KOPT-K1 (cell line): ENCODE results near the gene BLID.

Experiments used
- H3K27ac ChIP-seq: fragments of 200-600 bp; sonication (generic); 2 replicates; pipeline ENCODE4 v1.5.1; 2016; ENCODE audit warnings: antibody characterized with exemption, mild to moderate bottlenecking, low read depth, low read length; ENCODE audit not compliant: poor library complexity, severe bottlenecking
- H3K36me3 ChIP-seq: fragments of 200-600 bp; sonication (generic); 2 replicates; pipeline ENCODE4 v1.5.1; 2017; ENCODE audit warnings: antibody characterized with exemption, mild to moderate bottlenecking, low read length, moderate library complexity; ENCODE audit not compliant: insufficient read depth
- H3K9me3 ChIP-seq: fragments of 200-600 bp; sonication (generic); 2 replicates; pipeline ENCODE4 v1.5.1; 2017; ENCODE audit warnings: antibody characterized with exemption, low read length, mild to moderate bottlenecking; ENCODE audit not compliant: insufficient read depth, poor library complexity, severe bottlenecking

Gene BLID

DNA sequence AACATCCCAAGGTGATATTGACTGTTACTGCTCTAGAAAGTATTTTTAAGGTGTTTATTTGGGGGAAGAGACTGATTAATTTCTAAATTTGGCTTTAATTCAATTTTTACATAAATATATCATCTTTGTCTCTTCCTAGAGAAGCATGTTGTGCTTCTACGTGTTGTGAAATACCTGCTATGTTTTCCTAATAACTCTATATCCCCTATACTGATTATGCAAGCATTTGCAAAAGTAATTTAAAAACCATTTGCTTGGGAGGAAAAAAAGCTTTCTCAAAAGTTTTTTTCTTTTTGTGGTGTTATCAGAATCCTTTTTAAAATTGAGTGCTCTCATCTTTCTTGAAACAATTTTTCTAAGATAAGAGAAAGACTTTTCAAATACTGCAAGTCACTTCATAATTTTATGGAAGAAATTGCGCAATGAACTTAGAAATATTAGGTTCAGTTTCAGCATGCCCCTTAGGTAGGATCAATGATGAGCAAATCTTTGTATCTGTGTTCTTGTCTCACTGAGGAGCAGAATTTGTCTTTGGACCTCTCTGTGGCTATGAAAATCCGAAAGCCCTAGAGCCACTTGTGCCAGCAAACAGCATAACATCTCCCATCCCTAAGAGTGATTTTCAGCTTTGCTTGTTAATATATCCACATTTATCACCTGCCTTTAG lies 7.4 kb upstream of the BLID start:
- Histone ChIP-seq H3K27ac (no peak overlapping the region), H3K9me3 (no peaks in the 10 kb centered on the region), H3K36me3 (no peaks in the 10 kb centered on the region)

DNA sequence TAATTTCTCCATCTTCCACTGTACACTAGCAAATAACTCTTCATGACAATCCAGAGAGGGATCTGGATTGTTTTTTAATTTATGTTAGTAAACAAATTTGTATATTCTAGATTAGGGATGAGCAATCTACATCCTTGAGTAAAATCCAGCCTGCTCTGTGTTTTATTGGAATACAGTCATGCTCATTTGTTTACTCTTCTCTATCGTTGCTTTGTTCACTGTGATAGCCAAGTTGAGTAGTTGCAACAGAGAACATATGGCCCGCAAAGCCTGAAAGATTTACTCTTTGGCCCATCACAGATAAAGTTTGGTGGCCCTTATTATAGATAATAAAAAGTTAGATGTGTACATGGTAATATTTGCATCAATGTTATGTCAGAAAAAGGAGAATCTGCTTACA lies 6.2 kb upstream of the BLID start:
- no peaks in the 10 kb centered on the region for H3K9me3 ChIP-seq
- H3K36me3 ChIP-seq = no peaks in the 10 kb centered on the region
- no peak overlapping the region for H3K27ac ChIP-seq

DNA sequence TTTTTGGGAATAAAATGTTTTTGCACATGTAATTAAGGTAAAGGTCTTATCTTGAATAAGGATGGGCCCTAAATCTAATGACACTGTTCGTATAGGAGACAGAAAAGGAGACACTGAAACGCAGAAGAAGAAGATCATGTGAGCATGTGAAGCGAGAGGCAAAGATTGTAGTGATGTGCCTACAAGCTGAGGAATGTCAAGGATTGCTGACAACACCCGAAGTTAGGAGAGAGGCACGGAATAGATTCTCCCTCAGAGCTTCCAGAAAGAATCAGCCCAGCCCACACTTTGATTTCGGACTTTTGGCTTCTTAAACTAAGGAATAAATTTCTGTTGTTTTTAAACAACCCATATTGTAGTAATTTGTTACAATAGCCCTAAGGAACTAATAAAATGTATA lies 4.1 kb upstream of the BLID start:
- no peak overlapping the region for H3K27ac ChIP-seq
- no peaks in the 10 kb centered on the region for H3K36me3 ChIP-seq
- H3K9me3 ChIP-seq = no peaks in the 10 kb centered on the region

DNA sequence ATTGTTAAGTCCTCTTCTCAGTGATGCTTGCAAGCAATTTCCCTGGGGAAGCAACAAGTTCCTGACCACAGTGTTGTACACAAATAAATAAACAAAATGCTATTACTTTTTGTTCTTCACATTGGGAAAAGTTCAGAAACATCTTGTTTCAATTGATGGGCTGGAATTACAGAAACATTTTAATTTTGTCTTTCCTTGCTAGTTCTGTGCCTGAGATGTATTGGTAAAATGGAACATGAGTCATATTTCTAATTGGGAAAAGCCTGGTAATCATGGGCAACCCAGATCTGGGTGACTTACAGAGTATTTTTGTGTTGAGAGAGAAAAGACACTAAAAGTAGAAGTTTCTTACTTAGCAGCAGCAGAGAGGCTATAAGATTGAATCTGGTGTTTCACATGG lies 576 bp upstream of the BLID start:
- Histone ChIP-seq H3K9me3 (no peaks in the 10 kb centered on the region), H3K27ac (no peak overlapping the region), H3K36me3 (no peaks in the 10 kb centered on the region)

DNA sequence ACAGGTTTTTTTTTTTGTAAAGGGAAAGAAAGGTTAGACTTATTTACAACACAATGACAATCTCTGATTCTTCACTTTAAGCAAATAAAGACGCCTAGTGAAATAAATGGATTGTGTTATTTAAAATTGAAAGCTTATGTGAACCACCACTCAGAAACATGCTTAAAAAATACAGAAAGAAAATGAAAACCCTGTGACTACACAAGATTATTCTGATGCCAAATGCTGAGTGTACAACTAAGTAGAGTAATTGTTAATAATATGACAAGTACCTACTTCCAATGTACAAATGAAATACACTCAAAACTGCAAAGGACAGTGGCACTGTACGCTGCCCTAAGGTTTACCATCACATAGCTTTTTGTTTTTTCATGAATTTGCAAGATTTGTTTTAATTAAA lies 1.0 kb downstream of the BLID start:
- H3K9me3 ChIP-seq = no peaks in the 10 kb centered on the region
- no peak overlapping the region for H3K27ac ChIP-seq
- no peaks in the 10 kb centered on the region for H3K36me3 ChIP-seq

DNA sequence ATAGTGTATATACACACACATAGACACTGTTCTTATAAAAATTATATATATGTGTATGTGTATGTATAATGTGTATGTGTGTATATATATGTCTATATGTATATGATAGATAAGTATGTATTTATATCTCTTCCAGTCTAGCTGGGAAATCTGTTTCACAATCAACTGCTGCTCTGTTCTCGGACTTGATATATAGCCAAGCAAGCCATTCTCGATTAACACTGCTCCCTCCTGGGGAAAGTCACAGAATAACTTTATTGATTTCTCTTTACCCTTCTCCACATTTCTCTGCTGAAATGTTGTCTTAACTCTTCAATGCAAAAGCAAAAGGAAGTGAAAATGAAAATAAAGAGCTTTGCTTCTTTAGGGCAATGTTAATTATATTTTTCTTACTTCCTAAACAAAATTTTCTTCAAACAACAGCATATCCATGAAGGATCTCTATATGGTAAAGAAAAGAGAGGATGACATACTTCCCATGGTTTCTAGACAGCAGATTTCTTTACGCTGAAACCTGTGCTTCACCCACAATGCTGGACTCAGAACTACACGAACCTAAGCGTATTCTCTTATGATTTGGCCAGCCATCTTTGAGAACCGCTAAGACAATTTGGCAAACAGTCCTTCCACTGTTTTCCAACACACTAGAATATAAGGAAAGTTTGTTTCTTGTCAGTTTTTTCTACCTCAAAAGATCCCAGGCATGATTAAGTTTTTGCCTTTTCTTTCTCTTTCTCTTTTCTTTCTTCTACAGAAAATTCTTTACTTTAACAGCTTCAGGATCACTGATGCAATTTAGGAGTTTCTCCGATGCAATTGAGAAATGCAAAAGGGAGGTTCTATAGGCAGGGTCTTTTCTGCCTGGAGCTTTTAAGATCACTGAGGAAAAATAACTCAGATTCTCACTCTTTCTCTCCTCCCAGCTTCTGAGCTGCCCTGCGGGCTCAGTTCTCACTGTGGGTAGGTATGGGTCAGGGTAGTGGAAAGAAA lies 1.9 kb downstream of the BLID start:
- H3K36me3 ChIP-seq = no peaks in the 10 kb centered on the region
- no peak overlapping the region for H3K27ac ChIP-seq
- no peaks in the 10 kb centered on the region for H3K9me3 ChIP-seq

DNA sequence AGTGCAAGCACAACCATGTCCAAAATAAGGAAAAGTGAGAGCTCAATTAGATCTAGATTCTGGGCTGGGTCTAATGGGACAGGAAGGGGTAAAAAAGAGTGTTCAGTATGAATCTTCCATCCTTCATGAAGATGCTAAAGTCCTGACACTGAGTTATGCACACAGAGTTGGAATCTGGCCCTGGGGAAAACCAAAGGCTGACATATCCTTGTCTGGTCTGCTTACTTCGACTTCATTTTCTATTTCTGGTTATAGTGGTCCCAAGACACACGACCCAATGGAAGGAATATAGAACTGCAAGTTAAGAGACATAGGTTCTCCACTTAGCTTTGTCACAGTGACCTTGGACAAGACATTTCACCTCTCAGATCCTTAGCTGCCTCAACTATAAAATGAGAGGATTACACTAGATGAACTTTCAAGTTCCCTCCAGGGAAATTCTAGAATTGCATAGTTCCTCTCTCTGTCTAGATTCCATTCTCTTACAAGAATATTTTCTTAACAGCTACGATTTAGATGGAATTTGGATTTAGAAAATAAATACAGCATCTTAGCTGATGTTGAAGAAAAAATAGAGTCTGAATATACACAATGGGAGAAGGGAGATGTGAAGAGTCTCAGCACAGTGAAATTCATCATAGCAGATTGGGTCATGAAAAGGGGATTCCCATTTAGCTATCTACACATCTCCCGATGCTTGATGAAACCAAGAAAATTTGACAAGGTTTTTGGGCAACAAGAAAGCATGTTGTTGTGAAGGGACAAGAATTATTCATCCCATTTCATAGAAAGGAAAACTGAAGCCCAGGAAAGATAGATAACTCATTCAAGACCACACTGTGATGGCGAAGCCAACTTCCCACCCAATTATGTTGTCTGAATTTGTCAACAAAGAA lies 3.3 kb downstream of the BLID start:
- Histone ChIP-seq H3K9me3 (no peaks in the 10 kb centered on the region), H3K27ac (no peak overlapping the region), H3K36me3 (no peaks in the 10 kb centered on the region)

DNA sequence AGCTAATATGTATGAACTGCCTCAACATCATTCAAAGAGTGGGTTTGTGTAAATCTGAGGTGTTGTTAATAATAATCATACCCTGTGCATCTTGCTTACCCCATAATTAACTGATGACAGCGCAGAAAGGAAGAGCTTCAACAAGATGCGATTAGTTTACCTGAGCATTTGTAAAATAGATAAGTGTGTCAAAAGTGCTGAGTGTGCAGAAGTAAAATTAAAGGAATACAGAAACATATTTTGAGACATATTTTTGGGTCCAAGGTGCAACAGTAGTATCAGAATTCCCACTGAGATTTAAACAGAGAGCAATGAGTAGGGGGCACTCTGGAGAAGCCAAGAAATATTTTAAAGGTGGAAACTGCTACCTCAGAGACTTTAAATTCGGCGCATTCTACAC lies 6.1 kb downstream of the BLID start:
- Histone ChIP-seq H3K27ac (no peak overlapping the region), H3K36me3 (no peaks in the 10 kb centered on the region), H3K9me3 (no peaks in the 10 kb centered on the region)

DNA sequence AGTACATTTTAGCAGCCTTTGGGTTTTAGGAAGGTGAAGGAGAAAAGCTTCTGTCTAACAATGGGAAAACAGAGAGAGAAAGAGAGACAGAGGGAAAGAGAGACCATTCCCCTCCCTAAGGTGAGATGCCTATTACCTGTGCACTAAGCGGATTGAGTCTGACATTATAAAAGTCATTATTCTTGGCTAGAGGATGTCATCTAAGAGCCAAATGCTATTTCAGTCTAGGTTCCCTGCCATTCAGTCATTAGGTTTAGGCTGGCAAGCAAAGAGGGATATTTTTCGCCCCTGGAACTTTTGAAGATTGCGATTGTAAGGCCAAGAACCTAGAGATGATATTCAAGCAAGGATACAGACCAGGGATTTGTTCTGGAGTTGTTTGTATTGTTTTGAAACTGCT lies 7.2 kb downstream of the BLID start:
- Histone ChIP-seq H3K36me3 (no peaks in the 10 kb centered on the region), H3K9me3 (no peaks in the 10 kb centered on the region), H3K27ac (no peak overlapping the region)

DNA sequence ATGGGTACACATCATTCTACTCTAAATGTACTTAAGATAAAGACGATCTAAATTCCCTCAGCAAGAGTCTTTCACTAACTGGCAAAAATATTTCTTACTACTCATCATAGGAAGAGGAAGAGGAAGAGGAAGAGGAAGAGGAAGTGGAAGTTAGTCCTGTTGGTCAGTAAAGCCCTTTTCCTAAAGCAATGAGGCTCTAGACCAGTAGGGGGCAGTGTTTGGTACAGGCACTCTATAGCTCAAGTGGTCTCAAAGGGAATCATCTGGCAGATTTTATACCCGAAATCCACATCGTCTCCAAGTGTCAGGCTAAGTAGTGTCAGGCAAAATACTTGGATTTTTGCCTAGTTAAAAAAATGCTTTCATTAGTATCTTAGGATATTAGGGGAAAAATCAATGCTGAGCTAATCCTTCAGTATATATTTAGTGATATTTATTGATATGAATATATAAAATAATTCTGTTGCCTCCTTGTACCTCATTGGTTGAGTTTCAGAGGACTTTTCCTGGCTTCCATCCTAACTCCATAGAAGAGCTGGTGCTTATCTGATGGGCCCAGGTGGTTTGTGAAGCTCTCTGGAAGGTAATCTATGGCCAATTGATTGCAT lies 7.7 kb downstream of the BLID start:
- Histone ChIP-seq H3K36me3 (no peaks in the 10 kb centered on the region), H3K27ac (no peak overlapping the region), H3K9me3 (no peaks in the 10 kb centered on the region)

DNA sequence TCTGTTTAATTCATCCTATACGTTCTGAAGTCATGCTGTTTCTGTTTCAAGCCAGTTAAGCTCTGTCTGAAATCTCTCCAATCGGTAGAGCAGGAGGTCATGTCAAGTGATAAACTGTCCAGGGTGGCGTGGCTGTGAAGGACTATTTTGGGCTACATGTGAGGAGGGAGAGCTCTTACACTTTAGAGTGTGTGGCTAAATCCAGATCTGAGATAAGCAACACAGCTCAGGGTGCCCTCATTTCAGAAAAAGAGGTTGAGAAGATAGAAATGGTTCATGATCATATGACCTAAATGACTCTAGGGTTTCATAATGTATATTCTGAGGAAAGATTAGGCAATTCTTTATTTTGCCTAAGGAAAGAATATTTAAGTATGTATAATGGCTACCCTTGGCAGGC lies 8.4 kb downstream of the BLID start:
- Histone ChIP-seq H3K27ac (no peak overlapping the region), H3K9me3 (no peaks in the 10 kb centered on the region), H3K36me3 (no peaks in the 10 kb centered on the region)

DNA sequence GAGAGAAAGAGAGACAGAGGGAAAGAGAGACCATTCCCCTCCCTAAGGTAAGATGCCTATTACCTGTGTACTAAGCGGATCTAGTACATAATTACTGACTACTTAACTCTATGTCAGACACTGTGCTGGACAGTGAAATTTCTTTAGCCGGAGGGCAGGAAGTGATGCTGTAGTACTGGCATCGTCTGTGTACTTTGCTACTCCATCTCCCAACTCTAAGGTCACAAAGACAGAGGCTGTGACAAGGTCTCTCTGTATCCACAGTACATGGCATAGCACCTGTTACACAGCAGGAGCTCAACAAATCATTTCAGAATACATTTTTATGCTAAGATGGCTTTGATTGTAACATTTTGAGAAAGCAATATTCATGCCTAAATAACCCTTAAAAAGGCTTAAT lies 9.0 kb downstream of the BLID start:
- Histone ChIP-seq H3K27ac (no peak overlapping the region), H3K36me3 (no peaks in the 10 kb centered on the region), H3K9me3 (no peaks in the 10 kb centered on the region)

DNA sequence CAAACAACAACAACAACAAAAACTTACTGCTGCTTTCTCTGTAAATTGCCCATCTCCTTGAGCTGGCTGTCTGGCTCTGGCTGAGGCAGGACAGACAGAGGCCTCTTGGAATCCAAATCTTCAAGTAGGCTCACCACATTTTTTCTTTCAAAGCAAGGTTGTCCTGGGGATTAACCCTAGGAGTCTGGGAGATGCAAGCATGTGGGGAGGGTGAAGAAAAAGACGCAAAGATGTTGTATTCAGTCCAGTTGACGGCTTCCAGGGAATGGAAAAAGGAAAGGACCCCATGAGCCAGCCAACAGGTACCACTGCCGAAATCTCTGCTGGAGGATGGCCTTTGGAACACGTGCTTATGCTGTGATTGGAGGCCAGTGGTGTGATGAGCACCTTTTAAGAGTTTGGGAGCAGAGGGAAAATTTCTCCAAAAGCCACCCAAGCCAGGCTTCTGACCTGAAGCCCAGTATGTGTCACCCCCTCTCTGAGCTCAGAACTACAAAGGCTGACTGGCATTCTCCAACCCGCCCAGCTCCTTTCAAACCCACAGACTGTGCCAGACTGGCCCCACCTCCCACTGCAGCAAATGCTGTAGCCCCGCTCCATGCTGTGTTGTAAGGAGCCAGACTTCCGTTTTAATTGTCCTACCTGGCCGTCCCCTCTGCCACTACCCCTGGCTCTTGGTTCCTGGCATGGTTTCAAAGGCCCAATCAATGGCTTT lies 10.8 kb downstream of the BLID start:
- H3K36me3 ChIP-seq = no peaks in the 10 kb centered on the region
- no peak overlapping the region for H3K27ac ChIP-seq

DNA sequence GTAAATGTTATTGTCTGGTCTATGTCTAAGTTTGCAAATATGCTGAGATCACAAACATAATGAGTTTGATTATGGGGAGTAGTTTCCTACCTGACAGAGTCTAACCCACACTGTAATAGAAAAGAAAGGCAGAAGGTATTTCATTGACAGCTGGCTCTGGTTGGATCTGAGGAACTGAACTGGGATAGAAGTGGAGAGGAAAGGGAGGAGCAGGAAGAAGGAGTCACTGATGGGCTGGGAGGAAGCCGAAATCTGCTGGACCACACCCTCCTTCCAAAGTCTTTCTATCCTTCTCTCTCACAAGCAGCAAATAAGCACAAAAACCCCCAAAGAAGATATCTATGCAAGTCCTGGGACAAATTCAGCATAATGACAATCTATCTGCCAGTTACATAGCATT lies 11.7 kb downstream of the BLID start:
- Histone ChIP-seq H3K9me3 (no peaks in the 10 kb centered on the region), H3K36me3 (no peaks in the 10 kb centered on the region), H3K27ac (no peak overlapping the region)

More for the DNA sequence above, 10.8 kb downstream of the BLID start:
- H3K9me3 ChIP-seq = no peaks in the 10 kb centered on the region
